CD4-positive, alpha-beta T cell treated with Interleukin-1 beta for 1 hour (primary cell): Measurements from ENCODE around the gene DAZAP2.

Experiments used
- DNase-seq, 2 donors: peaks; one replicate each; pipeline ENCODE4 v3.0.0-alpha.2; 2020 to 2022

Gene DAZAP2, protein sequence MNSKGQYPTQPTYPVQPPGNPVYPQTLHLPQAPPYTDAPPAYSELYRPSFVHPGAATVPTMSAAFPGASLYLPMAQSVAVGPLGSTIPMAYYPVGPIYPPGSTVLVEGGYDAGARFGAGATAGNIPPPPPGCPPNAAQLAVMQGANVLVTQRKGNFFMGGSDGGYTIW

DNA sequence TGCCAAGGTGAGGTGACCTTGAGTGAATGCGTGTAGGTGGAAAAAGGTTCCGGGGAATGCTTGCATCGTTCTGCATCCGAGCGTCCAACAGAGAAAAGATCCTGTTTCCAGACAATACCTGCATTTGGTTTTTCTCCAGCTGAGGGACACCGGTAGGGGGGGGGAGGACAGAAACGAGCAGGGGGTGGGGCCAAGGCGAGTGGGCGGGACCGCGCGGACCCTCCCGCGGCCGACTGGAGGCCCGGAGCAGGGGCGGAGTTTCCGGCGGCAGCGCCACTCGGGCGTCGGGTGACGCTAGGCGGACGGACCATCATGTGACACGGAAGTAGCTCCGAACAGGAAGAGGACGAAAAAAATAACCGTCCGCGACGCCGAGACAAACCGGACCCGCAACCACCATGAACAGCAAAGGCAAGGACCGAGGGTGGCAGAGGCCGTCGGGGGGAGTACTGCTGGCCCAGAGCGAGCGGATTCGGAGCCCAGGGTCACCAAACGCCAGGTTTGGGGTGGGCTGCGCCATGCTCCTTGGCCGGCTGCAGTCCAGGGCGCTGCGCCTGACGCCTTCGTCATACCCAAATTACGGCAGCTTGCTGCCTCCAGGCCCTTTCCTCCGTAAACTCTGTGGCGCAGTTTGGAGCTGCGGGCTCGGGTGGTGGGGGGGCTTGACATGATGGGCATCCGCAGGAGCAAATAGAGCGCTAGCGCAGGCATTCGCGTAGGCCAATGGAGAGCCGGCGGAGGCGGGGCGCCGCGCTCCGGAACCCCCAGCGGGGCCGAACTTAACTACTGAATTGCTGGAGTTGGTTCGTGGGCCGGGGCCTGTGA, at the start of gene DAZAP2:
DAZAP2 (plus strand) TSS at position 317 of the 825 bp plus-strand sequence; CDS start at position 399, 82 bp downstream.
- peak; percentile 96 to 97 for DNase-seq

DNA sequence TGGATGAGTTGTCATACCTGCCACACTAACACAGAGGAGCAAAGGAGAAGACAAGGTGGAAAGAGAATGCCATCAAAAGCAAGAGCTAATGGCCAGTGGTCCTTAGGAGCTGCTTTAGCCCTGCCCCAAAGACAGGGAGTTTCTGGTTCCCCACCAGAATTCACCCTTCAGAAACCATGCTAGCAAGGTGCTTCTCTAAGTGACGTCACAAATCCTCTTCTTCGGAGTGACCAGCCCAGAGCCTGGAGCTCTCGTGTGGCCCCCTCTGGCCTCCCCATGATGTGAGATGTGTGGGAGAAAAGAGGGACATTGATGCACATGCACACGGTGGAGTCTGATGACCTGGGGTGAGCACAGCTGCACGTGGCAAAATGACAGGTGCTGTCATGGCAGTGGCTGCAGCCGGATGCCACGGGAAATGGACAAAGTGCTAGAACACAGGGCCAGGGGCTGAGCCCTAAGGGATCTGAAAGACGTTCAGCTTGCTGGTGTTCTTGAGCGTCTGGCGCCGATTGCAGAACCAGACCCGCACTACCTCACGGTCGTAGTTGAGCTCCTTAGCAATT, 48.8 kb upstream of the DAZAP2 start:
- DNase-seq, result no peak

DNA sequence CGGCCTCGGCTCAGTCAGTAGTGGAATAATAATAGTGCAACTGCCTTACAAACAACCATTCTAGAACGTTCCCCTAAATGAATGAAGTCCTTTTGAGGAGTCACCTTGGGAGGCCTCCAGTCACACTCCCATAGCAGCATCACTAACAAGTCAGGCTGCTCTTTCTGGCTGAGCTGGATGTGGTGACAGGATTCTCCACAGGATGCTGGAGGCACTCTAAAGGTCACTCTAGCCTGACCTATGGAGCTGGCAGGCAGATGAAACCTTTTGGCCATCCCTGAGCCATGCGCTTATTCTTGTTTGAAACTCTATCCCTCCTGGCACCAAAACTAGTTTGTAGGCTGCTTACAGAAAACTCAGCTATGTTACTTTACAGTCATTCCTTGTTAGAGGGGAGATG, 47.8 kb upstream of the DAZAP2 start:
- DNase-seq, result no peak

DNA sequence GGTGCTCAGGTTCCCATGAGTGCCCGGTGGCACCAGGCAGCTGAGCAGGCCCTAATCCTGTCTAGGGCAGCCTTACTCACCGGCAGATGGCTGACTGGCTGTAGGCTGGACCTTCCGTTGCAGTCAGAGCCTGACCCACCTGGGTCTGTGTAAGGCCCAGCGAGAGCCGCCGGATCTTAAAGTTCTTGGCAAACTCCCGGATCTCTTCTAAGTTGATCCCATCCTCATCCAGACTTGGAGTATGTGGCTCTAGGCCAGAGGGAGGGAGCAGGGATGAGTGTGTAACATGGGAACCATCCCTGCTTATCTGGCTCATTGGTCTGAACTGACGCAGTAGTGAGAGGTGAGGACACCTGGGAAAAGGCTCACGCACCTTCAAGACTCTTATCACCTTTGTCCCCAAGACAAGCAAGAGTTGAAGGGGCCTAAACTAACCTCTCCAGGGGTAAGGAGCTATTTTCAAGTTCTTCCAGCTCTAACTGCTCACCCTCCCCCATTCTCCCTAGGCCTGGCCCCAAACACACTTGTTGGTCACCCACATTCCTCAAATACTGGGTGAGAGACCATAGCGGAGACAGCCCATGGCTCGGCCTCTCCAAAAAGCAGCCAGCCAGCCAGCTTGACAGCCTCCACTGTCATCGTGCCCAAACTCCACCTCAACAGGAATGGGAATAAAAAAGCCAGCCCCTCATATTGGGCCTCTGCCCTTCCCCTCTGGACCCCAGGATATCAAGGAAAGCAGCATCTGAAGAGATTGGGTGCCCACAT, 46.9 kb upstream of the DAZAP2 start:
- no peak for DNase-seq

DNA sequence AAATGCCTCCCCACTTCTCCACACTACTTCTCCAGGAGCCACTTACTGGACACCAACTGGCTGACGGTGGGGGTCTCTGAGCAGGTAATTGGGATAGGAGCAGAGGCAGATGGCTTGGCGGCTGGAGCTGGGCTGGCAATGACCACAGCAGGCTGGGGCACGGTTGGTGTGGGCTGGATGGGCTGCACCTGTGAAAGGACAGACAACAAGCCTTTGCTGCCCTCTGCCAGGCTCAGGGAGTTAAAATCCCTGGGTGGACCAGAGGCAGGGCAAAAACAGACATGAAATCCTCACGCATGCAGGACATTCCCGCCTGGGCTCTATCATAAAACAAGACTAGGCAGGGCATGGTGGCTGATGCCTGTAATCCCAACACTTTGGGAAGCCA, 46.3 kb upstream of the DAZAP2 start:
- DNase-seq, result no peak

DNA sequence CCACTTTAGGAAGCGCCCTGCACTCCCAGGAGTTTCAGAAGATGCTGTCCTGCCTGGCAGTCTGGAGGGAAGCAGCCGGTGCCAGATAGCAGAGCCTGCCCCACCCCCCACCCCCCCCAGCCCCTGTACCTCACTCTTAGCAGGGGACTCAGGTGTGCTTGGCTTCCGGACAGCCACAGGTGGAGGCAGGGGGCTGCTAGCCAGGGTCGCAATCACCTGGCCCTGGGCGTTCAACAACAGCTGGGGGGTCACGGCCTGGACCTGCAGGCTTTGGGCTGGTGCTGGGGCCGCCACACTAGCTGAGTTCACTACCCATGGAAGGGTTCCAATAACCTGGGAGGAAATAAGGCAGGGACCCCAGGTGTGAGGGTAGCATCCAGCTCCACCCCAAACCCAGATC, 42.8 kb upstream of the DAZAP2 start:
- DNase-seq, result no peak

DNA sequence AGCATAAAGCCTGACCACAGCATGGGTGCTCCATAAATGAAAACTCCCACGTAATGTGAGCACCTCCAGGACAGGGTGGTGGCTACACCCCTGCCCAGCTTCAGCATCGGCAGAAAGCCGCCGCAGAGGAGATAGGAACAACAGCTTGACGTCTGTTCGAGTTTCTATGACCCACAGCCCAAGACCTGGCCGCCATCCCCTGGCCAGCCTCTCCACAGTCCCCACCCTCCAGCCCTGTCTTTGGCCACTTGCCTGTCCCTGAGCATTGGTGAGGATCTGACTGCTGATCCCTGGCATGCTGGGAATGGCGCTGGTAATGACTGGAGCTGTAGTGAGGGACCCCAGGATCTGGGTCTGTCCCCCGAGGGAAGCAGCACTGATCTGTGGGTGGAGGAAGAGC, 42.1 kb upstream of the DAZAP2 start:
- DNase-seq, result no peak

DNA sequence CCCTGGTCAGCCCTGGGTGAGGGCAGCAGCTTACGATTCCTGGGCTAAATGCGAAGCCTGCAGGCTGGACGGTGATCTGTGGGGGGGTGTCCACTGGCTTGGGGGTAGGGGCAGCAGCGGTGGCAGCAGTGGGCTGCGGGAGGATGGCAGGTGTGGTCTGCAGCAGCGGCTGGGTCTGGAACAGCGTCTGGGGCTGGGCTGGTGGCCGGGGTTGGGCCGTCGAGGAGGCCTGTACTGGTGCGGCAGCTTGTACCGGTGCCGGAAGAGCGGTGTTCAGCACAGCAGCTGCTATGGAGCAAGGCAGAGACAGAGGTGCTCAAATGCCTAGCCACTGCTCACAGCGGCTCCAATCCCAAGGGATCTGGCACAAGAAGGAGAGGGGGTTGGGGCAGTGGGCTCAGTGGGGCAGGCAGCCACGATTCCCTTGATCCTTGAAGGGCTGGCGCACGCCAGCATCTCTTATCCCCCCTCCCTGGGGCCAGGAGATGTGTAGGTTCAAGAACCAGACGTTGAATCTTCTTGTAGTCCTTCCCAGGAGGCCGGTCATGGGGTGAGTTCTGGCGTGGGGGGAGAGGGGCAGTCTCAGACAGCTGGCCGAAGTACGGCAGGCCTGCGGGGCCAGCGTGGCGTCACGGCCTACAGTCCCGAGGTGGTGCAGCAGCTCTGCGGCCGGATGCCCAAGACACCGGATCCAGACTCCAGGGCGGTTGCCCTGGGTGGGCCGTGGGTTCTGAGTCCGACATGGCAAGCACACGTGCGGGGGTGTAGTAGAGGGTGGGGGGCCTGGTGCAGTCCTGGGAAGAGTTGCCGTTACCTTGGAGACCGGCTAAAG, 40.7 kb upstream of the DAZAP2 start:
- DNase-seq, result no peak

DNA sequence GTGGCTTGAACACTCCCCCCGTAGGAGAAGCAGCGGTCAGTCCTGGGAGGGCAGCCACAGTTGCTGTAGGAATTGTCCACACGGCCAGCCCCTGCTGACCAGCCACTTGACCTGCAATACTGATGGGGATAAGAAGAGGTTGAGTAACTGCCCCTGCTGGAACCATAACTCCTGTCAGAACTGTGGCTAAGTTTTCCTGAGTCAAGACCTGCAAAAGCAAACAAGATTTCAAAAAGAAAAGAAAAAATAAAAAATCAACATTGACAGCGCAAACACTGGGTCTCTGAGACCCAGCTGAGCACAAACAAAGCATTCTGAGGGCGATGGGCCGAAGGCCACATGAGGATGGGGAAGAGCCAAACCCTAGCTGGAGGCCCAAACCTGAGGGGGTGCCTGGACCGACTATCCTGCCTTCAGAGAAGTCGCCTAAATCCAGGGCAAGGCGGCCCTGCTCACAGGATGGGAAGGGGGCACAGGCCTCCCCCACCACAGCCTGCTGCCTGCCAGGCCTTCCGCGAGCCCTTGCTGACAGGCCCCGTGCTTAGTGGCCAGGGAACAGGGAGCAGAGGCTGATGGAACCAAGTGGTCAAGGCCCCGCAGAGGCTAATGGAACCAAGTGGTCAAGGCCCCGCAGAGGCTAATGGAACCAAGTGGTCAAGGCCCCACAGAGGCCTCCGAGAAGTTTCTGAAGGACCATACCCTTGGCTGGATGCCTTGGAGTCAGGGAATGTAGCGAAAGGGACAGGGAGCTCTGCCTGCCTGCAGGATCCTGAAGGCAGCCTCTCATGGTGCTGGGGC, 39.9 kb upstream of the DAZAP2 start:
- no peak for DNase-seq

DNA sequence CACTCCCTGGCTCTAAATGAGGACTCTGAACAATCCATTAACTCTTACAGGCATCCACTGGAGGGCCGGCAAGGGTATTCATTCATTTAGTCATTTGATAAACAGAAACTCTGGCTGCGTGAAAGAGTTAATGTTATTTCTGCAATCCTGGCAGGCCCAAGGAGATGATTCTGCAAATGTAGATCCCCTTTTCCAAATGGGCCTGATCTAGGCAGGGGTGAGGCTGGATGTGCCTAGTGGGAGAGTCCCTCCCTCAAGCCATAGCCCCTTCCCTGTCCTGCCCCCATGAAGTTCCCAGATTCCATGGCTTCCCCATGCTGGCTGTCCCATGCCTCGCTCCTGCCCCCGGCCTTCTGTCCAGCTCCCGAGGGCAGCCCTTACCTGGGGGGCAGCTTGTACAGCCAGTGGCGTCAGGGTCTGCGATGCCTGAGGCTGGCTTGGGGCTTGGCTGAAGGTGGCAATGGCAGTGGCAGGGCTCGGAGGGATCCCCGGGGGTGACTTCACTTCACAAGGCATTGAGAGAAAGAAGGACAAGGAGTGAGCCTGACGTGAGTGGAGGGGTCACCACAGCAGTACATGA, 39.2 kb upstream of the DAZAP2 start:
- DNase-seq, result no peak

DNA sequence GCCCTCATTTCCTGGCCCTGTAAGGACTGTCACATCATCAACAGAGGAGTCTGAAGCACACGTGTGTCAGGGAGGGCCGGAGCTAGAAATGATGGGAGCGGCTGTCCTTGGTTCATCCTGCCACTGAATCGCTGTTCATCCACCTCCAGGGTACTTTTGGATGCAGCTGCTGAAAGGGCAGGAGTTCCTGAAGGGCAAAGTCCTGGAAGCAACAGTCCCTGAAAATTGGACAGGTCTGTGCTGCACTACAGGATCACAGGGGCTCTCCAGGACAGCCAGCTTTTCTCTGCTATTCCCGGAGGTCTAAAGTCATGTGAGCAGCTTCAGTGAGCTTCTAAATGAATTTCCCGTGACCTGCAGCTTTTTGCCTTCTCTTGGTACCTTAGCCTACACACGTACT, 38.5 kb upstream of the DAZAP2 start:
- no peak for DNase-seq

DNA sequence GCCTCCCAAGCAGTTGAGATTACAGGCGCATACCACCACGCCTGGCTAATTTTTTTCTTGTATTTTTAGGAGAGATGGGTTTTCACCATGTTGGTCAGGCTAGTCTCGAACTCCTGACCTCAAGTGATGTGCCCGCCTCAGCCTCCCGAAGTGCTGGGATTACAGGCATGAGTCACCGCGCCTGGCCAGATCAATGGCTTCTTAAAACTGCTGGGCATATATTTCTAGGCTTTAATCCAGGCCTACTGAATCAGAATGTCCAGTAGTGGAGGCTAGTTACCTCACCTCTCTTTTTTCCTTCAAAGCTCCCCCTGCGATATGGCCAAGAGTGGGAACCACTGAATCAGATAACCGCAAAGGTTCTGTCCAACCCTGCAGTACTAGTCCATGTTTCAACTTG, 37.8 kb upstream of the DAZAP2 start:
- DNase-seq, result no peak

DNA sequence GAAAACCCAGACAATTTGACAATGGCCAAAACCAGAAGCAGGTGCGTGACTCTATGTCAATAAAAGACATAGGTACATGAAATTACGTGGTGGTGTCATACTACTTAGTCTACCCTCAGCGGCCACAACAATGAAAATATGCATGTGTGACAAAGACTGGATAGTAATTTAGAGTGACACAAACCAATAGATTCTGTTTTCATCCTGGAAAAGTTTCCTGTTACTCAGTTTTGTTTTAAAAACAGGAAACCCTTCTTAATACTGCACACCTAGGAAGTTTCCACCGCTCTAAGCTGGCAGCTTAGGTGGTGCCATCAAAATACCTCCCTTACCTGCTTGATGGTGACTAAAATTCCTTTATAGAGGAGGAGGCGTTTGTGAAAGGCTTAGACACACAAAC, 35.9 kb upstream of the DAZAP2 start:
- no peak for DNase-seq

DNA sequence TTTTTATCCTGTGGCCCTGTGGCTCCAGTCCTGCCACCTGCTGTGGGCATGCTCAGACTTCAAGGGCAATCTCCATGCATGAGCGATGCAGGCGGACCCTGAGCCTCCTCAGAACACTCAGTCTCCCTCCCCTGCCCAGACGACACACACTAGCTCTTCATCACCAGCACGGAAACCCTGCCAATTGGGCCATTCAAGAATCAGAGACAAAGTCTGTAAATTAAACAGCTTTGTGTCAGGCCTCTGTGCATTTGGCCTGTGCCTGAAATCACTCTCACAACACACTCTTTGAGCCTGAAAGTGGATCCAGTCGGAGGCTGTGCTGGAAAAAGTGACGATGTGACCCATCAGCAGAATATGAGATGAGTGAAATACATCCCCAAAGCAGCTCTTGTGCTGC, 33.3 kb upstream of the DAZAP2 start:
- no peak for DNase-seq

DNA sequence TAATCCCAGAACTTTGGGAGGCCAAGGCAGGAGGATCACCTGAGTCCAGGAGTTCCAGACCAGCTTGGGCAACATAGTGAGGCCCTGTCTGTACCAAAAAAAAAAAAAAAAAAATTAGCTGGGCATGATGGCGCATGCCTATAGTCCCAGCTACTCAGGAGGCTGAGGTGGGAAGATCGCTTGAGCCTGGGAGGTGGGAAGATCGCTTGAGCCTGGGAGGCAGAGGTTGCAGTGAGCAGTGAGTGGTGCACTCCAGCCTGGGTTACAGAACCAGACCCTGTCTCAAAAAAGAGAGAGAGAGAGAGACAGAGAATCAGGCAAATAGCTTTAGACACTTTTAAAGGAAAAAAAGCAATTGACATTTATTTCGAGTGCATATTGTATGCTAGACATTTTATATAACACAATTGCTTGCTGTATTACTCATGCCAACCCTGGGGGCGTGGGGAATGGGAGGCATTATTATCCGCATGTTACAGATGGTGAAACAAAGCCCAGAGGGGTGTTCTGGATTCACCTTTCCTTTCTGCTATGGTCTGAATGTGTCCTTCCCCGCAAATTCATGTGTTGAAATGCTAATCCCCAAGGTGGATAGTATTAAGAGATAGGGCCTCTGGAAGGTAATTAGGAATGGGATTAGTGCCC, 30.5 kb upstream of the DAZAP2 start:
- DNase-seq, result no peak

DNA sequence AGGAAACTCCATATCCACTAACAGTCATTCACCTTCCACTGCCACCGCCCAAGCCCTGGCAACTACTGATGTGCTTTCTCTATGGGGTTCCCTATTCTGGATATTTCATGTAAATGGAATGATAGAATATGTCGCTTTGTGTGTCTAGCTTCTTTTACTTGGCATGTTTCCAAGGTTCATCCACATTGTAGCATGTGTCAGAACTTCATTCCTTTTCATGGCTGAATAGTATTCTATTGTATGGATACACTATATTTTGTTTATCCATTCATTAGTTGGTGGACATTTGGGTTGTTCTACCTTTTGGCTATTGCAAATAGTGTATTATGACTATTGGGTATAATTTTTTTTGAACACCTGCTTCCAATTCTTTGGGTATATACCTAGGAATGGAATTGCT, 29.4 kb upstream of the DAZAP2 start:
- DNase-seq, result no peak

DNA sequence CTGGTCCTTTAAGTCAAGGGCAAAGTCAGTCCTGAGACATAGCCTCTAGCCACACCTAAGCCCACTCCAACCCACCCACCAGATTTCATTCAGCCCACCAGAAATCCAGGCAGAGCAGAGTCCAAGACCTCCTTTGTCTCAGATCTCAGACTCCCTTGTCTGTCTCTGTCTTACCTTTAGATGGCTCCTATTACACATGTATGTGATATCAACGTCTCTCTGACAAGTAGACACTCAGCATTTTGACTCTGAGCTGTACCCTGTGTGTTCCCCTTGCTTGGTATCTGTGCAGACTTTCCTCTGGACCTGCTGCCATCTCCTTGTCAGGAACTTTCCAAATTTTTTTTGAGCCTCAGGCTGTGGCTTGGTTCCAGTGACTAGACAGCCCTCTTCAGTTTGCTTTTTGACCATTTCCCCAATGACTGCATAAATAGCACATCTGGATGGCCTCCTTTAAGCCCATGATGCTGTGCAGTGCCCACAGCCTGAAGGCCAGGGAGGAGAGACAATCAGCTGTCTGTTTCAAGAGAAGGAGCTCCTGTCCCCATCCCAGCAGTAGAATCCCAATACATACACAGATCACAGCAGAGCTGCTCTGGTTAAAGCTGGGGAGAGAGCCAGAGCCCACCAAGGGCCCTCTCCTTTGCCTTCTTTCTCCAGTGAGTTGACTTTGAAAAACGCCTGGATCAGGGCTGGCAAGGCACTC, 27.8 kb upstream of the DAZAP2 start:
- DNase-seq, result no peak

DNA sequence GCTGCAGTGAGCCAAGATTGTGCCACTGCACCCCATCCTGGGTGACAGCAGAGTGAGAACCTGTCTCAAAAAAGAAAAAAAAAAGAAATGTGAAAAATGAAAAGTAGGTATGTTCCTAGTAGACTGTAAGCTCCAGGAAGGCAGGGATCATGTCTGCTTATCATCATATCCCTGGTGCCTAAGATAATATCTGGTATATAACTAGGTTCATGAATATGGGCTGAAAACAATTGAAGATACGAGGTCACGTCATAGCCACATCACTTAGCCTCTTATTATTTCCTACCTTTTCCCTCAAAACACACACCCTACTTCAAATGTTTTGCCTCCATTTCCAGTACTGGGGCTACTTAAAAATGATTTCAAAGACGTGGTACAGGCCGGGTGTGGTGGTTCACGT, 23.7 kb upstream of the DAZAP2 start:
- DNase-seq, result no peak

DNA sequence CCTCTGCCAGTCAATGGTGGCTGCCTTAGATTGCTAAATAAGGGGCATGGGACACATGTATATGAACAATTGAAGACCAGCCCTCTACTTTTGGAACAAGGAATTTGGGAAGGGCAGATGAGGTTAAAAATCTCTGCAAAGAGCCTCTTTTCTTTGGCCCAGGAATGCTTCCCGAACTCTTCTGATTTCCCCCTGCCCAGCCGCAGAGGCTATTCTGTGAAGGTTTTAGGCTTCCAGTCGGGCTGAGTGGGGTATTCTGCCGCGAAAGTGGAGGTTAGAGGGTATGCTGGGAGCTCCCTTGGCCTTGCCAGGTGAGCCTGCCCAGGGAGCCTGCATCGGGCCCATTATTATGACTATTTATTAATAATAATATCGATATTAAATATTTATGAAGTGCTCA, 22.0 kb upstream of the DAZAP2 start:
- DNase-seq, result no peak
